ENCODE measurements around the gene LAMTOR4. TPM values are rescaled to one million over a fixed set of nuclear protein-coding genes. Genes with fewer than 3 reads are reported as not detected.
"Not testable (repeated sequence)": the region's sequence is repeated elsewhere in the genome, so short reads cannot be mapped to it uniquely, and the experiment has no call there.

Gene LAMTOR4
- total RNA-seq, 1 donor from 2014 or later = 75.7 TPM

- peaks cover 16% of the 10 kb centered on the region for H3K27me3 Mint-ChIP-seq (ENCODE audit: low read depth)
- DNase-seq (ENCODE audit: low spot score) = no peak
- H3K4me1 Mint-ChIP-seq (ENCODE audit: low read depth) = peaks cover 19% of the 10 kb centered on the region
- H3K36me3 Mint-ChIP-seq (ENCODE audit: low read depth) = no peaks in the 10 kb centered on the region
- H3K4me3 Mint-ChIP-seq (ENCODE audit: unreplicated experiment) = no peak overlapping the region
- no peak for TF ChIP-seq CTCF (IDR thresholded peaks at IDR 0.05)
- no peak overlapping the region for H3K27ac Mint-ChIP-seq (ENCODE audit: unreplicated experiment)
- no peaks in the 10 kb centered on the region for H3K9me3 Mint-ChIP-seq (ENCODE audit: low read depth)
Observed at GRCh38 chr7:100195222-100195621, 46.5 kb downstream of the LAMTOR4 start.

GRCh38 chr7:100195901-100196322, 47.2 kb downstream of the LAMTOR4 start:
- peaks cover 13% of the 10 kb centered on the region for H3K4me1 Mint-ChIP-seq (ENCODE audit: low read depth)
- H3K9me3 Mint-ChIP-seq (ENCODE audit: low read depth) = not testable (repeated sequence)

GRCh38 chr7:100198266-100198665, 49.5 kb downstream of the LAMTOR4 start:
- DNase-seq (ENCODE audit: low spot score) = no peak
- TF ChIP-seq CTCF (IDR thresholded peaks at IDR 0.05) = no peak
- Mint-ChIP-seq H3K36me3 (ENCODE audit: low read depth) (no peaks in the 10 kb centered on the region), H3K4me3 (ENCODE audit: unreplicated experiment) (no peak overlapping the region), H3K9me3 (ENCODE audit: low read depth) (no peaks in the 10 kb centered on the region), H3K27me3 (ENCODE audit: low read depth) (peaks cover 36% of the 10 kb centered on the region), H3K27ac (ENCODE audit: unreplicated experiment) (no peak overlapping the region), H3K4me1 (ENCODE audit: low read depth) (no peaks in the 10 kb centered on the region)

More at GRCh38 chr7:100195901-100196322, 47.2 kb downstream of the LAMTOR4 start:
- not testable (repeated sequence) for H3K27ac Mint-ChIP-seq (ENCODE audit: unreplicated experiment); H3K36me3 Mint-ChIP-seq (ENCODE audit: low read depth); H3K4me3 Mint-ChIP-seq (ENCODE audit: unreplicated experiment); DNase-seq (ENCODE audit: low spot score)
- H3K27me3 Mint-ChIP-seq (ENCODE audit: low read depth) = peaks cover 21% of the 10 kb centered on the region

DNA sequence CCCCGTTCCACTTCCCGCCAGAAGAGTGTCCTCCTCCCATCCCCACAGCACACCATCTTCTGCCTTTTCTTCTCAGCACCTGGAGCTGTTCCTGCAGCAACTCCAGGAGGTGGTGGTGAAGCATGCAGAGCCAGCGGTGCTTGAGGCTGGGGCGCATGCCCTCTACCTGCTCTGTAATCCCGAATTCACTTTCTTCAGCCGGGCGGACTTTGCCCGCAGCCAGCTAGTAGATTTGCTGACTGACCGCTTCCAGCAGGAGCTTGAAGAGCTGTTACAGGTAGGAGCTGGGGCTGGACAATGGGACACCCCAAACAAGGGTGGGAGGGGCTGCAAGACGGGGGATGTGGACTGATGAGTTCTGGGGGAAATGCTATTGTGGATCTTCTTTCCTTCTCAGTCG, 52.0 kb downstream of the LAMTOR4 start:
- TF ChIP-seq CTCF (IDR thresholded peaks at IDR 0.05) = no peak
- no peaks in the 10 kb centered on the region for H3K4me1 Mint-ChIP-seq (ENCODE audit: low read depth)
- H3K36me3 Mint-ChIP-seq (ENCODE audit: low read depth) = no peaks in the 10 kb centered on the region
- no peaks in the 10 kb centered on the region for H3K9me3 Mint-ChIP-seq (ENCODE audit: low read depth)
- H3K27me3 Mint-ChIP-seq (ENCODE audit: low read depth) = peaks cover 42% of the 10 kb centered on the region
- H3K27ac Mint-ChIP-seq (ENCODE audit: unreplicated experiment) = no peak overlapping the region
- no peak overlapping the region for H3K4me3 Mint-ChIP-seq (ENCODE audit: unreplicated experiment)
- DNase-seq (ENCODE audit: low spot score) = no peak

Small RNA genes lying within 50 kb of the gene (microRNA-seq; reads per million reads assigned to microRNA genes)
- not detected for gene MIR4658 (ENCODE audit: borderline number of aligned reads)

Other genes starting within 250 kb of the LAMTOR4 start
- 11.1 to 12.1 TPM (median 11.5 TPM) in 3 replicates for gene TRIM4, start 229.4 kb upstream of the LAMTOR4 start, total RNA-seq
- not detected in 3 replicates for gene GJC3, start 219.3 kb upstream of the LAMTOR4 start, total RNA-seq
- gene AZGP1, start 172.9 kb upstream of the LAMTOR4 start, total RNA-seq = not detected in 3 replicates
- gene ZKSCAN1, start 133.3 kb upstream of the LAMTOR4 start, total RNA-seq = 61.5 to 72.1 TPM (median 62.3 TPM) in 3 replicates
- gene ZSCAN21, start 99.1 kb upstream of the LAMTOR4 start, total RNA-seq = 9.6 to 13.1 TPM (median 11.8 TPM) in 3 replicates
- gene ZNF3, start 67.2 kb upstream of the LAMTOR4 start, total RNA-seq = 21.9 to 28.4 TPM (median 22.1 TPM) in 3 replicates
- gene COPS6, start 59.9 kb upstream of the LAMTOR4 start, total RNA-seq = 80.1 to 111 TPM (median 83.1 TPM) in 3 replicates
- gene MCM7, start 47.5 kb upstream of the LAMTOR4 start, total RNA-seq = 34.0 to 63.8 TPM (median 34.1 TPM) in 3 replicates
- 16.9 to 24.8 TPM (median 19.6 TPM) in 3 replicates for gene AP4M1, start 47.3 kb upstream of the LAMTOR4 start, total RNA-seq
- 53.5 to 58.5 TPM (median 54.9 TPM) in 3 replicates for gene TAF6, start 29.6 kb upstream of the LAMTOR4 start, total RNA-seq
- 29.8 to 46.4 TPM (median 31.5 TPM) in 3 replicates for gene CNPY4, start 29.3 kb upstream of the LAMTOR4 start, total RNA-seq
- gene MBLAC1, start 22.0 kb upstream of the LAMTOR4 start, total RNA-seq = 1.7 to 3.2 TPM (median 2.5 TPM) in 3 replicates
- 15.4 to 19.7 TPM (median 16.3 TPM) in 3 replicates for gene TRAPPC14, start 9.8 kb downstream of the LAMTOR4 start, total RNA-seq
- gene GAL3ST4, start 19.7 kb downstream of the LAMTOR4 start, total RNA-seq = 1.8 to 4.9 TPM (median 4.3 TPM) in 3 replicates
- 6.2 to 7.3 TPM (median 6.7 TPM) in 3 replicates for gene GPC2, start 28.5 kb downstream of the LAMTOR4 start, total RNA-seq
- gene STAG3, start 29.0 kb downstream of the LAMTOR4 start, total RNA-seq = 0.57 to 1.2 TPM (median 0.64 TPM) in 3 replicates
- not detected in 3 replicates for gene PVRIG, start 71.0 kb downstream of the LAMTOR4 start, total RNA-seq
- not detected in 3 replicates for gene SPDYE3, start 158.8 kb downstream of the LAMTOR4 start, total RNA-seq
- gene PILRB, start 209.2 kb downstream of the LAMTOR4 start, total RNA-seq = 19.1 to 32.2 TPM (median 20.3 TPM) in 3 replicates
- 0.60 to 0.92 TPM (median 0.62 TPM) in 3 replicates for gene PILRA, start 224.6 kb downstream of the LAMTOR4 start, total RNA-seq